Neural cell (in vitro differentiated cells): ENCODE results near the gene ZNF467. TPM values are rescaled to one million over a fixed set of nuclear protein-coding genes. Genes with fewer than 3 reads are reported as not detected.

Experiments used
- H2AFZ ChIP-seq: fragments of 200-600, 300-800 bp; sonication (generic), shearing (Covaris generic); 2 replicates; pipeline ENCODE4 v1.6.0; 2014; ENCODE audit warnings: low read depth, mild to moderate bottlenecking, antibody characterized with exemption, low read length, moderate library complexity
- H3F3A ChIP-seq: fragments of 200-600 bp; shearing (Covaris generic); 2 replicates; pipeline ENCODE4 v1.6.1; 2016; ENCODE audit warnings: mild to moderate bottlenecking, moderate library complexity, mixed read lengths, antibody characterized with exemption, low read length; ENCODE audit not compliant: insufficient read depth, poor library complexity, severe bottlenecking
- H3K27ac ChIP-seq: fragments of 200-600, 300-800 bp; sonication (generic), shearing (Covaris generic); 2 replicates; pipeline ENCODE4 v1.5.1; 2014; ENCODE audit warnings: mild to moderate bottlenecking, low read length, moderate library complexity
- H3K27me3 ChIP-seq: fragments of 300-800, 200-600 bp; sonication (generic), shearing (Covaris generic); 2 replicates; pipeline ENCODE4 v1.6.0; 2014; ENCODE audit warnings: mild to moderate bottlenecking, low read depth, low read length, moderate library complexity; ENCODE audit not compliant: insufficient read depth
- H3K36me3 ChIP-seq: fragments of 300-800, 200-600 bp; sonication (generic), shearing (Covaris generic); 2 replicates; pipeline ENCODE4 v1.5.1; 2014; ENCODE audit warnings: mild to moderate bottlenecking, antibody characterized with exemption, low read length, moderate library complexity; ENCODE audit not compliant: insufficient read depth
- H3K4me2 ChIP-seq: fragments of 300-800, 200-600 bp; sonication (generic), shearing (Covaris generic); 2 replicates; pipeline ENCODE4 v1.6.0; 2014; ENCODE audit warnings: mild to moderate bottlenecking, low read length
- H3K4me3 ChIP-seq: fragments of 300-800, 200-600 bp; sonication (generic), shearing (Covaris generic); 2 replicates; pipeline ENCODE4 v1.5.1; 2014; ENCODE audit warnings: mild to moderate bottlenecking, low read length, moderate library complexity
- H3K79me2 ChIP-seq: fragments of 200-600 bp; shearing (Covaris generic); replicated peaks from 2 replicates; pipeline ENCODE4 v1.6.0; 2014; ENCODE audit warnings: mild to moderate bottlenecking, low read length, moderate library complexity; ENCODE audit not compliant: insufficient read depth
- H3K9ac ChIP-seq: fragments of 300-800, 200-600 bp; sonication (generic), shearing (Covaris generic); 2 replicates; pipeline ENCODE4 v1.6.1; 2016; ENCODE audit warnings: mild to moderate bottlenecking, low read length, mixed read lengths
- H3K9me2 ChIP-seq: fragments of 200-600 bp; shearing (Covaris generic); 2 replicates; pipeline ENCODE4 v1.6.1; 2016; ENCODE audit warnings: mild to moderate bottlenecking, low read length, mixed read lengths; ENCODE audit not compliant: insufficient read depth
- H3K9me3 ChIP-seq: fragments of 200-600, 300-800 bp; sonication (generic), shearing (Covaris generic); 2 replicates; pipeline ENCODE4 v1.6.1; 2016; ENCODE audit warnings: mild to moderate bottlenecking, mixed run types, low read length, moderate library complexity, mixed read lengths
- H4K20me1 ChIP-seq: fragments of 200-600 bp; shearing (Covaris generic); 2 replicates; pipeline ENCODE4 v1.6.1; 2016; ENCODE audit warnings: mild to moderate bottlenecking, mixed run types; ENCODE audit not compliant: insufficient read depth
- EP300 ChIP-seq: fragments of 450-650 bp; conservative IDR thresholded peaks from 2 replicates; pipeline ENCODE4 v1.6.1; 2014; ENCODE audit warnings: antibody characterized with exemption, mild to moderate bottlenecking, moderate library complexity; ENCODE audit not compliant: poor library complexity, severe bottlenecking
- EZH2 ChIP-seq: fragments of 200-600, 300-800 bp; shearing (Covaris generic), sonication (generic); IDR thresholded peaks from 2 replicates; pipeline ENCODE4 v1.6.1; 2014; ENCODE audit warnings: antibody characterized with exemption, low read length, borderline replicate concordance, mild to moderate bottlenecking; ENCODE audit not compliant: insufficient read depth, poor library complexity, severe bottlenecking
- MXI1 ChIP-seq: fragments of 450-650 bp; conservative IDR thresholded peaks from 2 replicates; pipeline ENCODE4 v1.6.1; 2014; ENCODE audit warnings: antibody characterized with exemption, mild to moderate bottlenecking; ENCODE audit not compliant: poor library complexity, severe bottlenecking
- POLR2AphosphoS5 ChIP-seq: IDR thresholded peaks from 2 replicates; pipeline ENCODE4 v1.6.1; 2012
- RAD21 ChIP-seq: fragments of 450-650 bp; conservative IDR thresholded peaks from 2 replicates; pipeline ENCODE4 v1.6.1; 2014; ENCODE audit warnings: antibody characterized with exemption, mild to moderate bottlenecking, moderate library complexity
- SMC3 ChIP-seq: fragments of 450-650 bp; conservative IDR thresholded peaks from 2 replicates; pipeline ENCODE4 v1.6.1; 2014; ENCODE audit warnings: antibody characterized with exemption, mild to moderate bottlenecking, moderate library complexity; ENCODE audit not compliant: poor library complexity
- TAF1 ChIP-seq: IDR thresholded peaks from 2 replicates; pipeline ENCODE4 v1.6.1; 2012; ENCODE audit warnings: low read depth
- polyA plus RNA-seq: library from polyadenylated mRNA; depleted of rRNA; stranded (reverse); fragments of >200 nt; gene quantifications from 2 replicates; pipeline ENCODE4 v1.2.3, GENCODE V29; 2014
- TF ChIP-seq, protein P1 (sequence below): IDR thresholded peaks from 2 replicates; pipeline ENCODE4 v1.6.1; 2012; ENCODE audit warnings: borderline replicate concordance
- TF ChIP-seq, protein P2 (sequence below): fragments of 450-650 bp; IDR thresholded peaks from 2 replicates; pipeline ENCODE4 v1.5.1; 2014; ENCODE audit warnings: antibody characterized with exemption, mild to moderate bottlenecking, moderate library complexity; ENCODE audit not compliant: poor library complexity, severe bottlenecking

Gene ZNF467
- polyA plus RNA-seq, 1 donor from 2014 or later: 11.9 TPM

GRCh38 chr7:149792220-149792595 is 18.8 kb upstream of the ZNF467 start:
- H2AFZ ChIP-seq: no peak overlapping the region
- TF ChIP-seq EP300 (no peak), RAD21 (no peak), EZH2 (no peak), POLR2AphosphoS5 (no peak), MXI1 (no peak), TAF1 (no peak), SMC3 (no peak)
- TF ChIP-seq, protein P1, sequence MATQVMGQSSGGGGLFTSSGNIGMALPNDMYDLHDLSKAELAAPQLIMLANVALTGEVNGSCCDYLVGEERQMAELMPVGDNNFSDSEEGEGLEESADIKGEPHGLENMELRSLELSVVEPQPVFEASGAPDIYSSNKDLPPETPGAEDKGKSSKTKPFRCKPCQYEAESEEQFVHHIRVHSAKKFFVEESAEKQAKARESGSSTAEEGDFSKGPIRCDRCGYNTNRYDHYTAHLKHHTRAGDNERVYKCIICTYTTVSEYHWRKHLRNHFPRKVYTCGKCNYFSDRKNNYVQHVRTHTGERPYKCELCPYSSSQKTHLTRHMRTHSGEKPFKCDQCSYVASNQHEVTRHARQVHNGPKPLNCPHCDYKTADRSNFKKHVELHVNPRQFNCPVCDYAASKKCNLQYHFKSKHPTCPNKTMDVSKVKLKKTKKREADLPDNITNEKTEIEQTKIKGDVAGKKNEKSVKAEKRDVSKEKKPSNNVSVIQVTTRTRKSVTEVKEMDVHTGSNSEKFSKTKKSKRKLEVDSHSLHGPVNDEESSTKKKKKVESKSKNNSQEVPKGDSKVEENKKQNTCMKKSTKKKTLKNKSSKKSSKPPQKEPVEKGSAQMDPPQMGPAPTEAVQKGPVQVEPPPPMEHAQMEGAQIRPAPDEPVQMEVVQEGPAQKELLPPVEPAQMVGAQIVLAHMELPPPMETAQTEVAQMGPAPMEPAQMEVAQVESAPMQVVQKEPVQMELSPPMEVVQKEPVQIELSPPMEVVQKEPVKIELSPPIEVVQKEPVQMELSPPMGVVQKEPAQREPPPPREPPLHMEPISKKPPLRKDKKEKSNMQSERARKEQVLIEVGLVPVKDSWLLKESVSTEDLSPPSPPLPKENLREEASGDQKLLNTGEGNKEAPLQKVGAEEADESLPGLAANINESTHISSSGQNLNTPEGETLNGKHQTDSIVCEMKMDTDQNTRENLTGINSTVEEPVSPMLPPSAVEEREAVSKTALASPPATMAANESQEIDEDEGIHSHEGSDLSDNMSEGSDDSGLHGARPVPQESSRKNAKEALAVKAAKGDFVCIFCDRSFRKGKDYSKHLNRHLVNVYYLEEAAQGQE: no peak
- TF ChIP-seq, protein P2, sequence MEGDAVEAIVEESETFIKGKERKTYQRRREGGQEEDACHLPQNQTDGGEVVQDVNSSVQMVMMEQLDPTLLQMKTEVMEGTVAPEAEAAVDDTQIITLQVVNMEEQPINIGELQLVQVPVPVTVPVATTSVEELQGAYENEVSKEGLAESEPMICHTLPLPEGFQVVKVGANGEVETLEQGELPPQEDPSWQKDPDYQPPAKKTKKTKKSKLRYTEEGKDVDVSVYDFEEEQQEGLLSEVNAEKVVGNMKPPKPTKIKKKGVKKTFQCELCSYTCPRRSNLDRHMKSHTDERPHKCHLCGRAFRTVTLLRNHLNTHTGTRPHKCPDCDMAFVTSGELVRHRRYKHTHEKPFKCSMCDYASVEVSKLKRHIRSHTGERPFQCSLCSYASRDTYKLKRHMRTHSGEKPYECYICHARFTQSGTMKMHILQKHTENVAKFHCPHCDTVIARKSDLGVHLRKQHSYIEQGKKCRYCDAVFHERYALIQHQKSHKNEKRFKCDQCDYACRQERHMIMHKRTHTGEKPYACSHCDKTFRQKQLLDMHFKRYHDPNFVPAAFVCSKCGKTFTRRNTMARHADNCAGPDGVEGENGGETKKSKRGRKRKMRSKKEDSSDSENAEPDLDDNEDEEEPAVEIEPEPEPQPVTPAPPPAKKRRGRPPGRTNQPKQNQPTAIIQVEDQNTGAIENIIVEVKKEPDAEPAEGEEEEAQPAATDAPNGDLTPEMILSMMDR: no peak
- no peak overlapping the region for H3K27ac ChIP-seq
- no peaks in the 10 kb centered on the region for H4K20me1 ChIP-seq
- no peak overlapping the region for H3K4me3 ChIP-seq
- no peaks in the 10 kb centered on the region for H3K9me2 ChIP-seq
- H3K27me3 ChIP-seq: peaks cover 9% of the 10 kb centered on the region
- H3F3A ChIP-seq: no peaks in the 10 kb centered on the region
- no peak overlapping the region for H3K9ac ChIP-seq
- no peaks in the 10 kb centered on the region for H3K9me3 ChIP-seq
- no peak overlapping the region for H3K4me2 ChIP-seq
- no peaks in the 10 kb centered on the region for H3K36me3 ChIP-seq
- no peaks in the 10 kb centered on the region for H3K79me2 ChIP-seq

GRCh38 chr7:149791411-149792219 is 18.2 kb upstream of the ZNF467 start:
- H3K9ac ChIP-seq: no peak overlapping the region

More at GRCh38 chr7:149791411-149792219, 18.2 kb upstream of the ZNF467 start:
- Histone ChIP-seq H3K9me2 (no peaks in the 10 kb centered on the region), H3K36me3 (no peaks in the 10 kb centered on the region), H3K4me2 (no peak overlapping the region), H3K9me3 (no peaks in the 10 kb centered on the region), H4K20me1 (no peaks in the 10 kb centered on the region), H3K79me2 (no peaks in the 10 kb centered on the region), H3F3A (no peaks in the 10 kb centered on the region), H2AFZ (no peak overlapping the region), H3K27me3 (peaks cover 9% of the 10 kb centered on the region), H3K27ac (no peak overlapping the region), H3K4me3 (no peak overlapping the region)
- no peak for TF ChIP-seq SMC3
- no peak for TF ChIP-seq EZH2
- no peak for TF ChIP-seq MXI1
- TF ChIP-seq POLR2AphosphoS5: no peak
- TF ChIP-seq RAD21: no peak
- TF ChIP-seq, protein P2: no peak
- TF ChIP-seq, protein P1: no peak
- TF ChIP-seq TAF1: no peak
